Right atrium auricular region (tissue), 2 donors: ENCODE results near the gene SLC66A3. TPM values are rescaled to one million over a fixed set of nuclear protein-coding genes. Genes with fewer than 3 reads are reported as not detected.

Experiments used
- DNase-seq: peaks from one replicate; pipeline ENCODE4 v3.0.0-alpha.2; 2019; ENCODE audit warnings: low spot score
- H3K27ac ChIP-seq, 2 donors: fragments of 200-600 bp; sonication (generic); 1 replicate in 1 of 2; 2 replicates in 1 of 2; pipeline ENCODE4 v1.5.1; 2016 to 2019
- H3K27me3 ChIP-seq, 2 donors: fragments of 200-600 bp; sonication (generic); one replicate each; pipeline versions ENCODE4 v1.5.1 to v1.6.0; 2017 to 2019
- H3K36me3 ChIP-seq: fragments of 200-600 bp; sonication (generic); one replicate; pipeline ENCODE4 v1.5.1; 2016
- H3K4me1 ChIP-seq, 2 donors: fragments of 200-600 bp; sonication (generic); one replicate each; pipeline versions ENCODE4 v1.5.1 to v1.6.0; 2017 to 2019
- H3K4me3 ChIP-seq, 2 donors: fragments of 200-600 bp; sonication (generic); 1 replicate in 1 of 2; 2 replicates in 1 of 2; pipeline ENCODE4 v1.5.1; 2017 to 2019; ENCODE audit warnings: mild to moderate bottlenecking in 1 of 2, moderate library complexity in 1 of 2
- H3K9me3 ChIP-seq, 2 donors: fragments of 200-600 bp; sonication (generic); one replicate each; pipeline ENCODE4 v1.5.1; 2019
- CTCF ChIP-seq, 2 donors: fragments of 200-600 bp; sonication (generic); IDR thresholded peaks; one replicate each; pipeline ENCODE4 v1.5.1; 2019; ENCODE audit warnings: antibody characterized with exemption in 2 of 2
- total RNA-seq, 2 donors: library from RNA; depleted of rRNA; stranded (reverse); fragments of >200 nt; gene quantifications; one replicate each; pipeline ENCODE4 v1.1.0, GENCODE V29; 2016

SLC66A3 gene
- total RNA-seq, 2 donors from 2014 or later: 18.7 to 19.2 TPM

GRCh38 chr2:11187731-11188130 lies 32.5 kb downstream of the SLC66A3 start:
- Histone ChIP-seq H3K27ac (no peak overlapping the region), H3K4me1 (no peaks in the 10 kb centered on the region), H3K27me3 (no peaks in the 10 kb centered on the region), H3K4me3 (no peak overlapping the region), H3K9me3 (no peaks in the 10 kb centered on the region), H3K36me3 (peaks cover 69% of the 10 kb centered on the region)
- TF ChIP-seq CTCF (IDR thresholded peaks at IDR 0.05): no peak
- DNase-seq: no peak

DNA sequence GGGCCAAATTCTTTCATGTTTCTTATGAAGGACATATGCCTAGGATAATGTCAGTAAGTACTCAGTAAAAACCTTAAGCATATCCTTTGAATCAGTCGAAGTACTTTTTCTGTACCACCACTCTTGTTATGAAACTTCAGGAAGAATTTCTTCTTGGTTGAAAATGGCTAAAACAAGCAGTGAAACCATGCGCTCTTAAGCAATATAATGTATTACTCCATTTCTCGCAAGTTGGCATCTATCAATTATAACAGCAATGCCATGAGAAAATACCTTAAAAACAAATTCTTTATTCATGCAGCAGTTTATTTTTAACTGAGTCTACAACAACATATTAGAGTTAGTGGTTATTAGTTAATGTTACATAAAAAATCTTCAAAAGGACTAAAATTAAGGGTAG lies 41.0 kb downstream of the SLC66A3 start:
- no peaks in the 10 kb centered on the region for H3K9me3 ChIP-seq
- peaks cover 76% of the 10 kb centered on the region for H3K36me3 ChIP-seq
- no peak for DNase-seq
- H3K27ac ChIP-seq: no peak overlapping the region
- no peaks in the 10 kb centered on the region for H3K4me1 ChIP-seq
- TF ChIP-seq CTCF (IDR thresholded peaks at IDR 0.05): no peak
- no peaks in the 10 kb centered on the region for H3K27me3 ChIP-seq
- no peak overlapping the region for H3K4me3 ChIP-seq

GRCh38 chr2:11200651-11201050 lies 45.4 kb downstream of the SLC66A3 start:
- no peak for TF ChIP-seq CTCF (IDR thresholded peaks at IDR 0.05)
- DNase-seq: no peak
- Histone ChIP-seq H3K9me3 (no peaks in the 10 kb centered on the region), H3K4me3 (no peak overlapping the region), H3K4me1 (no peaks in the 10 kb centered on the region), H3K36me3 (peaks cover 49% of the 10 kb centered on the region), H3K27ac (no peak overlapping the region), H3K27me3 (no peaks in the 10 kb centered on the region)

DNA sequence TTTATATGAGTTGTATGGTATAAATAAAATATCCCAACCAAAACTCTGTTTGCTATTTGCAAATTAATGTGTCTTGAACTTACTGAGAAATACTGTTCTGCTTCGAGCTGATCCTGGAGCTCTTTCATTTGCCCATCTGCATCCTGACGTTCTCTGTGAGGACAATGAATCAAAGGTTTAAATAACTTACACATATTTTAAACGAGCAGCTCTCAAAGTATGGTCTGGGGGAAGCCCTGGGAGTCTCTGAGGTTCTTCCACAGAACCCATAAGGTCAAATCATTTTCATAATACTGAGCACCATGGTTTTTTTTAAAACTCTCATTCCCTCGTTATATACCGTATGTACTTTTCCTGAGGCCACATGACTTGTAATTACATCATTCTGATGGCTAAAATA lies 46.7 kb downstream of the SLC66A3 start:
- no peak overlapping the region for H3K4me3 ChIP-seq
- no peak for DNase-seq
- no peak overlapping the region for H3K27ac ChIP-seq
- TF ChIP-seq CTCF (IDR thresholded peaks at IDR 0.05): no peak
- H3K9me3 ChIP-seq: no peaks in the 10 kb centered on the region
- H3K4me1 ChIP-seq: no peaks in the 10 kb centered on the region
- peaks cover 40% of the 10 kb centered on the region for H3K36me3 ChIP-seq
- H3K27me3 ChIP-seq: no peaks in the 10 kb centered on the region

DNA sequence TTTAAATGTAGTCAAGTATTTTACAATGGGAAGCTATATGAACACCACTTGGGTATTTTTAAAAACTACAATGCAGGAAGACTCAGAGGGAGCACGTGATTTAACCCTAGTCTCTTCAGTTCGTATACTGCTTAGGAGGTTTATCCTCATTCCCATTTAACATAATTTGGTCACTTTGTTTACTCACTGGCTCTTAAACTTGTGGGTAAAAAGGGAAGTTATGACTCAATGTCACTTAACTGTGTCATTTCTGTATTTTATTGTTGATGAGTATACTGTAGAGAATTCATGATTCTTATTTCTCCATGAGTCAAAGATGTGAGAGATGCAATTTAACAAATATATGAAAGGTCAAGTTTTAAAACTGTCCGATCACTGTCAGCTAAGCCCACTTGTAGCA lies 48.2 kb downstream of the SLC66A3 start:
- TF ChIP-seq CTCF (IDR thresholded peaks at IDR 0.05): no peak
- no peak for DNase-seq
- H3K36me3 ChIP-seq: peaks cover 30% of the 10 kb centered on the region
- no peak overlapping the region for H3K27ac ChIP-seq
- no peak overlapping the region for H3K4me3 ChIP-seq
- H3K27me3 ChIP-seq: no peaks in the 10 kb centered on the region
- no peaks in the 10 kb centered on the region for H3K4me1 ChIP-seq
- no peaks in the 10 kb centered on the region for H3K9me3 ChIP-seq

DNA sequence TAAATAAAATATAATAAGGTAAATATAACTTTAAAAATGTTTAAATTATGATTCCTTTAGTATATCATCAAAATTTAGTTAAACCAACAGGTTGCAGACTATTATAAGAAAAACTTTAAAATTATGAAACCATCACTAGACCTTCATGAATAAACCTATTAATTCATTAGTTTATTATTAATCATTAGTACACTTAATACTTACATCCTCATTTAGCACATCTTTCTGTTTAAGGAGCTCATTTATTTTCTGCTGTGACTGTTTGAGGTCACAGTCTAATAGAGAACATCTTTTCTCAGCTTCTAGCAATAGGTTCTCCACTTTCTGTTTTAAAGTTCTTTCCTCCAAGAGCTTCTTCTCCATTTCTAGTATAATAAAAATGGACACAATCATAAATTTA lies 52.8 kb downstream of the SLC66A3 start:
- no peak for DNase-seq
- H3K36me3 ChIP-seq: peaks cover 22% of the 10 kb centered on the region
- no peak overlapping the region for H3K4me3 ChIP-seq
- no peaks in the 10 kb centered on the region for H3K9me3 ChIP-seq
- TF ChIP-seq CTCF (IDR thresholded peaks at IDR 0.05): no peak
- no peak overlapping the region for H3K27ac ChIP-seq
- H3K4me1 ChIP-seq: no peaks in the 10 kb centered on the region
- H3K27me3 ChIP-seq: no peaks in the 10 kb centered on the region
